HEK293 (cell line): ENCODE data around the gene CHN2.

Experiments
- CTCF ChIA-PET: fragments of 350-600 bp; formaldehyde crosslinking; extraction: SDS; loops from one replicate; lab custom pipeline; 2021; ENCODE audit warnings: antibody characterized with exemption; lab: Yijun Ruan, JAX
- POLR2A ChIA-PET: fragments of 300-600 bp; formaldehyde crosslinking; extraction: SDS; loops from one replicate; lab custom pipeline; 2020; ENCODE audit warnings: antibody characterized with exemption, inconsistent platforms; lab: Yijun Ruan, JAX
- H3K27ac ChIP-seq: fragments of 200-500 bp; sonication (Bioruptor generic); 2 replicates; pipeline ENCODE4 v1.5.1; 2014; ENCODE audit warnings: low read depth, low read length, control low read depth, inconsistent platforms; ENCODE audit errors: extremely low read depth
- H3K36me3 ChIP-seq, 2 experiments: fragments of 200-500 bp in 1 of 2; sonication (Bioruptor generic) in 1 of 2; 1 replicate in 1 of 2; 2 replicates in 1 of 2; pipeline ENCODE4 v1.5.1; 2014 to 2017; ENCODE audit warnings: inconsistent platforms in 2 of 2, low read length in 2 of 2; ENCODE audit not compliant: control insufficient read depth in 2 of 2, insufficient read depth in 1 of 2
- H3K4me1 ChIP-seq: fragments of 200-500 bp; sonication (Bioruptor generic); 2 replicates; pipeline ENCODE4 v1.5.1; 2014; ENCODE audit warnings: mild to moderate bottlenecking, low read length, inconsistent platforms; ENCODE audit not compliant: control insufficient read depth, insufficient read depth
- H3K4me3 ChIP-seq: 2 replicates; pipeline ENCODE4 v1.5.1; 2011; ENCODE audit warnings: low read depth, mild to moderate bottlenecking, control low read depth, low read length, moderate library complexity
- H3K9me3 ChIP-seq: fragments of 200-500 bp; sonication (Bioruptor generic); 2 replicates; pipeline ENCODE4 v1.5.1; 2014; ENCODE audit warnings: low read depth, low read length, inconsistent platforms; ENCODE audit not compliant: control insufficient read depth, insufficient read depth
- FEZF1 ChIP-seq: fragments of 450-650 bp; formaldehyde crosslinking; IDR thresholded peaks from 2 replicates; pipeline ENCODE4 v1.5.1; 2016; ENCODE audit warnings: missing biosample characterization, missing genetic modification characterization
- GLI4 ChIP-seq: fragments of 450-650 bp; formaldehyde crosslinking; IDR thresholded peaks from 2 replicates; pipeline ENCODE4 v1.5.1; 2016; ENCODE audit warnings: missing biosample characterization, missing genetic modification characterization
- HOXA7 ChIP-seq: sonication (generic); formaldehyde crosslinking; IDR thresholded peaks from 2 replicates; pipeline ENCODE4 v1.8.1; 2022; ENCODE audit warnings: missing genetic modification reagents, borderline replicate concordance
- MYNN ChIP-seq: fragments of 450-650 bp; formaldehyde crosslinking; IDR thresholded peaks from 2 replicates; pipeline ENCODE4 v1.5.1; 2016; ENCODE audit warnings: missing biosample characterization, missing genetic modification characterization, borderline replicate concordance
- SETDB1 ChIP-seq: IDR thresholded peaks from one replicate; pipeline ENCODE4 v1.6.1; 2017; ENCODE audit warnings: mild to moderate bottlenecking, low read length, moderate library complexity, mixed read lengths; ENCODE audit not compliant: insufficient read length
- ZBTB17 ChIP-seq: fragments of 450-650 bp; formaldehyde crosslinking; IDR thresholded peaks from 2 replicates; pipeline ENCODE4 v1.5.1; 2016; ENCODE audit warnings: missing biosample characterization, missing genetic modification characterization
- ZEB2 ChIP-seq: fragments of 450-650 bp; formaldehyde crosslinking; IDR thresholded peaks from 2 replicates; pipeline ENCODE4 v1.5.1; 2016; ENCODE audit warnings: missing biosample characterization, missing genetic modification characterization
- ZFP41 ChIP-seq: fragments of 450-650 bp; formaldehyde crosslinking; IDR thresholded peaks from 2 replicates; pipeline ENCODE4 v1.5.1; 2016; ENCODE audit warnings: missing biosample characterization, missing genetic modification characterization, borderline replicate concordance
- ZNF133 ChIP-seq: fragments of 450-650 bp; formaldehyde crosslinking; IDR thresholded peaks from 2 replicates; pipeline ENCODE4 v1.5.1; 2016; ENCODE audit warnings: missing biosample characterization, missing genetic modification characterization
- ZNF24 ChIP-seq: fragments of 450-650 bp; formaldehyde crosslinking; IDR thresholded peaks from 2 replicates; pipeline ENCODE4 v1.5.1; 2016; ENCODE audit warnings: missing biosample characterization, missing genetic modification characterization
- ZNF341 ChIP-seq: fragments of 450-650 bp; formaldehyde crosslinking; IDR thresholded peaks from 2 replicates; pipeline ENCODE4; 2016; ENCODE audit warnings: low read depth, missing biosample characterization, missing genetic modification characterization
- ZNF426 ChIP-seq: fragments of 450-650 bp; formaldehyde crosslinking; IDR thresholded peaks from 2 replicates; pipeline ENCODE4 v1.5.1; 2017; ENCODE audit warnings: missing biosample characterization, missing genetic modification characterization, mild to moderate bottlenecking, inconsistent platforms, moderate library complexity
- ZNF473 ChIP-seq: fragments of 450-650 bp; formaldehyde crosslinking; IDR thresholded peaks from 2 replicates; pipeline ENCODE4 v1.5.1; 2017; ENCODE audit warnings: missing biosample characterization, missing genetic modification characterization
- ZNF521 ChIP-seq: fragments of 450-650 bp; formaldehyde crosslinking; IDR thresholded peaks from 2 replicates; pipeline ENCODE4 v1.5.1; 2017; ENCODE audit warnings: missing biosample characterization, mild to moderate bottlenecking, missing genetic modification characterization
- ZNF530 ChIP-seq: fragments of 450-650 bp; formaldehyde crosslinking; IDR thresholded peaks from 2 replicates; pipeline ENCODE4 v1.5.1; 2016; ENCODE audit warnings: low read depth, missing biosample characterization, missing genetic modification characterization
- ZNF747 ChIP-seq: fragments of 450-650 bp; formaldehyde crosslinking; IDR thresholded peaks from 2 replicates; pipeline ENCODE4 v1.5.1; 2016; ENCODE audit warnings: missing biosample characterization, missing genetic modification characterization
- ZSCAN16 ChIP-seq: fragments of 450-650 bp; formaldehyde crosslinking; IDR thresholded peaks from 2 replicates; pipeline ENCODE4 v1.5.1; 2016; ENCODE audit warnings: missing biosample characterization, missing genetic modification characterization
- TF ChIP-seq, protein P1 (sequence below): fragments of 450-650 bp; formaldehyde crosslinking; IDR thresholded peaks from 2 replicates; pipeline ENCODE4; 2016; ENCODE audit warnings: missing biosample characterization, missing genetic modification characterization
- TF ChIP-seq, protein P2 (sequence below): fragments of 450-650 bp; formaldehyde crosslinking; IDR thresholded peaks from 2 replicates; pipeline ENCODE4 v1.5.1; 2017; ENCODE audit warnings: missing biosample characterization, missing genetic modification characterization
- TF ChIP-seq, protein P3 (sequence below): fragments of 450-650 bp; formaldehyde crosslinking; IDR thresholded peaks from 2 replicates; pipeline ENCODE4 v1.5.1; 2016; ENCODE audit warnings: missing biosample characterization, missing genetic modification characterization
- TF ChIP-seq, protein P4 (sequence below): fragments of 450-650 bp; formaldehyde crosslinking; IDR thresholded peaks from 2 replicates; pipeline ENCODE4 v1.5.1; 2016; ENCODE audit warnings: missing biosample characterization, missing genetic modification characterization
- TF ChIP-seq, protein P5 (sequence below): fragments of 450-650 bp; formaldehyde crosslinking; IDR thresholded peaks from 2 replicates; pipeline ENCODE4 v1.5.1; 2016; ENCODE audit warnings: missing biosample characterization, missing genetic modification characterization
- TF ChIP-seq, protein P6 (sequence below): fragments of 450-650 bp; formaldehyde crosslinking; IDR thresholded peaks from 2 replicates; pipeline ENCODE4 v1.5.1; 2016; ENCODE audit warnings: missing biosample characterization, missing genetic modification characterization

Gene CHN2

DNA sequence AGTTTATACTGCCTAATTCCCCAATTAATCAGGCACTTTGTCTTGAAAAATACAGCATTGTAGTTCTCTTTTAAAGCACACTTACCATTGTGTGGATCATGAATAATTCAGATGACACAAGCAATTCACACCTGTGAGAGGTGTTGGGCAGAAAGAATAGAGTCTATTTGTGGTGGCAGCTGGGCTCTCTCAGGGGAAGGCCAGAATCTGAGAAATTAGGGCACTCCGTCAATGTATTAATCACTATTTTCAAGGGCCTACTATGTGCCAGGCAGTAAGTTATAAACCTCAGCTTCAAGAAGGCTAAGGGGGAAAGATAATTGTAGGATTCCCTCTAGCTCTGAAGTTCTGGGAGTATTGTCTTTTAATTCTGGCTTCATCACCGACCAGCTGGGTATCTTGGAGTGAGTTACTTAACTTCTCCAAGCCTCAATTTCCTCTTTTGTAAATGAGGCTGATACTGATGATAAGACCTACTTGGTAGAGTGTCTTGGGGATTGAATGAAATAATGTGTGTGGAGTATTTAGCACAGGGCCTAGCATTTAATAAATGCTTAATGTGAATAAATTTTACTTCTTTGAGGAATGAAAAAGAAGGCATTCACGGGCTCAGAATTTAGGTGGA is 2.5 kb downstream of the CHN2 start:
- H3K9me3 ChIP-seq, result no peaks in the 10 kb centered on the region
- POLR2A ChIA-PET, result no interaction called here
- TF ChIP-seq, protein P1, sequence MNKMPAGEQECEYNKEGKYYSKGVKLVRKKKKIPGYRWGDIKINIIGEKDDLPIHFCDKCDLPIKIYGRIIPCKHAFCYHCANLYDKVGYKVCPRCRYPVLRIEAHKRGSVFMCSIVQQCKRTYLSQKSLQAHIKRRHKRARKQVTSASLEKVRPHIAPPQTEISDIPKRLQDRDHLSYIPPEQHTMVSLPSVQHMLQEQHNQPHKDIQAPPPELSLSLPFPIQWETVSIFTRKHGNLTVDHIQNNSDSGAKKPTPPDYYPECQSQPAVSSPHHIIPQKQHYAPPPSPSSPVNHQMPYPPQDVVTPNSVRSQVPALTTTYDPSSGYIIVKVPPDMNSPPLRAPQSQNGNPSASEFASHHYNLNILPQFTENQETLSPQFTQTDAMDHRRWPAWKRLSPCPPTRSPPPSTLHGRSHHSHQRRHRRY, result no peak
- TF ChIP-seq ZSCAN16 (tag by site-specific recombination) (no peak), ZBTB17 (no peak), FEZF1 (tag by site-specific recombination) (no peak)
- TF ChIP-seq, protein P2, sequence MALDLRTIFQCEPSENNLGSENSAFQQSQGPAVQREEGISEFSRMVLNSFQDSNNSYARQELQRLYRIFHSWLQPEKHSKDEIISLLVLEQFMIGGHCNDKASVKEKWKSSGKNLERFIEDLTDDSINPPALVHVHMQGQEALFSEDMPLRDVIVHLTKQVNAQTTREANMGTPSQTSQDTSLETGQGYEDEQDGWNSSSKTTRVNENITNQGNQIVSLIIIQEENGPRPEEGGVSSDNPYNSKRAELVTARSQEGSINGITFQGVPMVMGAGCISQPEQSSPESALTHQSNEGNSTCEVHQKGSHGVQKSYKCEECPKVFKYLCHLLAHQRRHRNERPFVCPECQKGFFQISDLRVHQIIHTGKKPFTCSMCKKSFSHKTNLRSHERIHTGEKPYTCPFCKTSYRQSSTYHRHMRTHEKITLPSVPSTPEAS, result no peak
- TF ChIP-seq, protein P3, sequence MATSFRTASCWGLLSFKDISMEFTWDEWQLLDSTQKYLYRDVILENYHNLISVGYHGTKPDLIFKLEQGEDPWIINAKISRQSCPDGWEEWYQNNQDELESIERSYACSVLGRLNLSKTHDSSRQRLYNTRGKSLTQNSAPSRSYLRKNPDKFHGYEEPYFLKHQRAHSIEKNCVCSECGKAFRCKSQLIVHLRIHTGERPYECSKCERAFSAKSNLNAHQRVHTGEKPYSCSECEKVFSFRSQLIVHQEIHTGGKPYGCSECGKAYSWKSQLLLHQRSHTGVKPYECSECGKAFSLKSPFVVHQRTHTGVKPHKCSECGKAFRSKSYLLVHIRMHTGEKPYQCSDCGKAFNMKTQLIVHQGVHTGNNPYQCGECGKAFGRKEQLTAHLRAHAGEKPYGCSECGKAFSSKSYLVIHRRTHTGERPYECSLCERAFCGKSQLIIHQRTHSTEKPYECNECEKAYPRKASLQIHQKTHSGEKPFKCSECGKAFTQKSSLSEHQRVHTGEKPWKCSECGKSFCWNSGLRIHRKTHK, result no peak
- TF ChIP-seq, all 188 proteins: peak for 0
- Histone ChIP-seq H3K36me3 (no peaks in the 10 kb centered on the region), H3K4me1 (peaks cover 5% of the 10 kb centered on the region; the same call in 1 of the 2 replicates), H3K4me3 (no peak overlapping the region), H3K27ac (no peak overlapping the region)
- CTCF ChIA-PET, result interaction anchor here (0.5 to 0.8 kb wide), 2 partner anchors 275 to 601 kb away, joined by 4 read pairs; no protein-coding TSS in a partner anchor

DNA sequence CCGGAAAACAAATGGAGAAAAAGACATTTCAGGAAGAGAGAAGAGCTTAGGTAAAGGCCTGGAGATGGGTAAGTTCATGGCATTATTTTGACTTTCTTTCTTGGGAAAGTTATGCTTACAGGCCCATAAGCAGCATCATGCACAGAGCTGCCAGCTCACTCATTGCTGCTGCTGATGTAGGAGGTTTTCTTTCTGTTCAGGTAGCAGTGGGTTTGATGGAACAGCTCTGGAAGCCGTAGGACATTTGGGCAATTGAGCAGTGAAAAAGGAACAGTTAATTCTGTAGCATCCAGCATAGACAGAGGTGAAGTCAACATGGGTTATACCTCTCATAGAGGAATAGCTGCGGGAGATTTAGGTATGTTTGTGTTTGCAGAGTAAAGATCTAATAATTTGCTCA is 3.3 kb downstream of the CHN2 start:
- CTCF ChIA-PET, result interaction anchor here (1.0 to 1.8 kb wide), 2 partner anchors 8 to 41 kb away, joined by 3 to 9 read pairs; no protein-coding TSS in a partner anchor
- no peak for TF ChIP-seq SETDB1
- no peak for TF ChIP-seq ZNF747 (tag by site-specific recombination)
- TF ChIP-seq, protein P4, sequence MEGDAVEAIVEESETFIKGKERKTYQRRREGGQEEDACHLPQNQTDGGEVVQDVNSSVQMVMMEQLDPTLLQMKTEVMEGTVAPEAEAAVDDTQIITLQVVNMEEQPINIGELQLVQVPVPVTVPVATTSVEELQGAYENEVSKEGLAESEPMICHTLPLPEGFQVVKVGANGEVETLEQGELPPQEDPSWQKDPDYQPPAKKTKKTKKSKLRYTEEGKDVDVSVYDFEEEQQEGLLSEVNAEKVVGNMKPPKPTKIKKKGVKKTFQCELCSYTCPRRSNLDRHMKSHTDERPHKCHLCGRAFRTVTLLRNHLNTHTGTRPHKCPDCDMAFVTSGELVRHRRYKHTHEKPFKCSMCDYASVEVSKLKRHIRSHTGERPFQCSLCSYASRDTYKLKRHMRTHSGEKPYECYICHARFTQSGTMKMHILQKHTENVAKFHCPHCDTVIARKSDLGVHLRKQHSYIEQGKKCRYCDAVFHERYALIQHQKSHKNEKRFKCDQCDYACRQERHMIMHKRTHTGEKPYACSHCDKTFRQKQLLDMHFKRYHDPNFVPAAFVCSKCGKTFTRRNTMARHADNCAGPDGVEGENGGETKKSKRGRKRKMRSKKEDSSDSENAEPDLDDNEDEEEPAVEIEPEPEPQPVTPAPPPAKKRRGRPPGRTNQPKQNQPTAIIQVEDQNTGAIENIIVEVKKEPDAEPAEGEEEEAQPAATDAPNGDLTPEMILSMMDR (tag by site-specific recombination), result no peak
- TF ChIP-seq ZNF521 (tag by site-specific recombination), result no peak
- no peak for TF ChIP-seq ZNF24
- TF ChIP-seq GLI4 (tag by site-specific recombination), result no peak
- TF ChIP-seq ZNF530 (tag by site-specific recombination), result no peak
- TF ChIP-seq ZNF426 (tag by site-specific recombination), result no peak
- TF ChIP-seq MYNN (tag by site-specific recombination), result no peak
- no peak for TF ChIP-seq HOXA7 (CRISPR knock-in tag)
- no peak for TF ChIP-seq ZFP41 (tag by site-specific recombination)
- no peak for TF ChIP-seq ZEB2 (tag by site-specific recombination)
- TF ChIP-seq, protein P5, sequence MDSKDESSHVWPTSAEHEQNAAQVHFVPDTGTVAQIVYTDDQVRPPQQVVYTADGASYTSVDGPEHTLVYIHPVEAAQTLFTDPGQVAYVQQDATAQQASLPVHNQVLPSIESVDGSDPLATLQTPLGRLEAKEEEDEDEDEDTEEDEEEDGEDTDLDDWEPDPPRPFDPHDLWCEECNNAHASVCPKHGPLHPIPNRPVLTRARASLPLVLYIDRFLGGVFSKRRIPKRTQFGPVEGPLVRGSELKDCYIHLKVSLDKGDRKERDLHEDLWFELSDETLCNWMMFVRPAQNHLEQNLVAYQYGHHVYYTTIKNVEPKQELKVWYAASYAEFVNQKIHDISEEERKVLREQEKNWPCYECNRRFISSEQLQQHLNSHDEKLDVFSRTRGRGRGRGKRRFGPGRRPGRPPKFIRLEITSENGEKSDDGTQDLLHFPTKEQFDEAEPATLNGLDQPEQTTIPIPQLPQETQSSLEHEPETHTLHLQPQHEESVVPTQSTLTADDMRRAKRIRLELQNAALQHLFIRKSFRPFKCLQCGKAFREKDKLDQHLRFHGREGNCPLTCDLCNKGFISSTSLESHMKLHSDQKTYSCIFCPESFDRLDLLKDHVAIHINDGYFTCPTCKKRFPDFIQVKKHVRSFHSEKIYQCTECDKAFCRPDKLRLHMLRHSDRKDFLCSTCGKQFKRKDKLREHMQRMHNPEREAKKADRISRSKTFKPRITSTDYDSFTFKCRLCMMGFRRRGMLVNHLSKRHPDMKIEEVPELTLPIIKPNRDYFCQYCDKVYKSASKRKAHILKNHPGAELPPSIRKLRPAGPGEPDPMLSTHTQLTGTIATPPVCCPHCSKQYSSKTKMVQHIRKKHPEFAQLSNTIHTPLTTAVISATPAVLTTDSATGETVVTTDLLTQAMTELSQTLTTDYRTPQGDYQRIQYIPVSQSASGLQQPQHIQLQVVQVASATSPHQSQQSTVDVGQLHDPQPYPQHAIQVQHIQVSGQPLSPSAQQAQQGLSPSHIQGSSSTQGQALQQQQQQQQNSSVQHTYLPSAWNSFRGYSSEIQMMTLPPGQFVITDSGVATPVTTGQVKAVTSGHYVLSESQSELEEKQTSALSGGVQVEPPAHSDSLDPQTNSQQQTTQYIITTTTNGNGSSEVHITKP, result no peak
- TF ChIP-seq ZNF473 (tag by site-specific recombination), result no peak
- TF ChIP-seq, protein P6, sequence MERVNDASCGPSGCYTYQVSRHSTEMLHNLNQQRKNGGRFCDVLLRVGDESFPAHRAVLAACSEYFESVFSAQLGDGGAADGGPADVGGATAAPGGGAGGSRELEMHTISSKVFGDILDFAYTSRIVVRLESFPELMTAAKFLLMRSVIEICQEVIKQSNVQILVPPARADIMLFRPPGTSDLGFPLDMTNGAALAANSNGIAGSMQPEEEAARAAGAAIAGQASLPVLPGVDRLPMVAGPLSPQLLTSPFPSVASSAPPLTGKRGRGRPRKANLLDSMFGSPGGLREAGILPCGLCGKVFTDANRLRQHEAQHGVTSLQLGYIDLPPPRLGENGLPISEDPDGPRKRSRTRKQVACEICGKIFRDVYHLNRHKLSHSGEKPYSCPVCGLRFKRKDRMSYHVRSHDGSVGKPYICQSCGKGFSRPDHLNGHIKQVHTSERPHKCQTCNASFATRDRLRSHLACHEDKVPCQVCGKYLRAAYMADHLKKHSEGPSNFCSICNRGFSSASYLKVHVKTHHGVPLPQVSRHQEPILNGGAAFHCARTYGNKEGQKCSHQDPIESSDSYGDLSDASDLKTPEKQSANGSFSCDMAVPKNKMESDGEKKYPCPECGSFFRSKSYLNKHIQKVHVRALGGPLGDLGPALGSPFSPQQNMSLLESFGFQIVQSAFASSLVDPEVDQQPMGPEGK, result no peak
- TF ChIP-seq ZNF133 (tag by site-specific recombination), result no peak
- no peak for TF ChIP-seq ZNF341

More for the DNA sequence above, 3.3 kb downstream of the CHN2 start:
- Histone ChIP-seq H3K36me3 (no peaks in the 10 kb centered on the region), H3K9me3 (no peaks in the 10 kb centered on the region), H3K4me3 (no peak overlapping the region), H3K4me1 (peaks cover 5% of the 10 kb centered on the region; the same call in 1 of the 2 replicates), H3K27ac (no peak overlapping the region)
- POLR2A ChIA-PET, result no interaction called here
